HEK293 (cell line): ENCODE results near the gene ITGB5.

Source experiments
- CTCF ChIA-PET: fragments of 350-600 bp; formaldehyde crosslinking; extraction: SDS; loops from one replicate; lab custom pipeline; 2021; ENCODE audit warnings: antibody characterized with exemption; lab: Yijun Ruan, JAX
- POLR2A ChIA-PET: fragments of 300-600 bp; formaldehyde crosslinking; extraction: SDS; loops from one replicate; lab custom pipeline; 2020; ENCODE audit warnings: antibody characterized with exemption, inconsistent platforms; lab: Yijun Ruan, JAX
- H3K27ac ChIP-seq: fragments of 200-500 bp; sonication (Bioruptor generic); 2 replicates; pipeline ENCODE4 v1.5.1; 2014; ENCODE audit warnings: low read depth, low read length, control low read depth, inconsistent platforms; ENCODE audit errors: extremely low read depth
- H3K36me3 ChIP-seq, 2 experiments: fragments of 200-500 bp in 1 of 2; sonication (Bioruptor generic) in 1 of 2; 1 replicate in 1 of 2; 2 replicates in 1 of 2; pipeline ENCODE4 v1.5.1; 2014 to 2017; ENCODE audit warnings: inconsistent platforms in 2 of 2, low read length in 2 of 2; ENCODE audit not compliant: control insufficient read depth in 2 of 2, insufficient read depth in 1 of 2
- H3K4me1 ChIP-seq: fragments of 200-500 bp; sonication (Bioruptor generic); 2 replicates; pipeline ENCODE4 v1.5.1; 2014; ENCODE audit warnings: mild to moderate bottlenecking, low read length, inconsistent platforms; ENCODE audit not compliant: control insufficient read depth, insufficient read depth
- H3K4me3 ChIP-seq: 2 replicates; pipeline ENCODE4 v1.5.1; 2011; ENCODE audit warnings: low read depth, mild to moderate bottlenecking, control low read depth, low read length, moderate library complexity
- H3K9me3 ChIP-seq: fragments of 200-500 bp; sonication (Bioruptor generic); 2 replicates; pipeline ENCODE4 v1.5.1; 2014; ENCODE audit warnings: low read depth, low read length, inconsistent platforms; ENCODE audit not compliant: control insufficient read depth, insufficient read depth
- BCL11A ChIP-seq: fragments of 450-650 bp; formaldehyde crosslinking; IDR thresholded peaks from 2 replicates; pipeline ENCODE4 v1.5.1; 2016; ENCODE audit warnings: low read depth, missing biosample characterization, missing genetic modification characterization
- KLF7 ChIP-seq: fragments of 450-650 bp; formaldehyde crosslinking; IDR thresholded peaks from 2 replicates; pipeline ENCODE4 v1.5.1; 2016; ENCODE audit warnings: missing biosample characterization, missing genetic modification characterization, borderline replicate concordance
- SP2 ChIP-seq: fragments of 450-650 bp; formaldehyde crosslinking; IDR thresholded peaks from 2 replicates; pipeline ENCODE4 v1.5.1; 2016; ENCODE audit warnings: missing biosample characterization, missing genetic modification characterization
- TRIM28 ChIP-seq: IDR thresholded peaks from 2 replicates; pipeline ENCODE4 v1.6.1; 2011; ENCODE audit warnings: low read length, control low read depth, borderline replicate concordance
- ZBTB21 ChIP-seq: fragments of 450-650 bp; formaldehyde crosslinking; IDR thresholded peaks from 2 replicates; pipeline ENCODE4 v1.5.1; 2017; ENCODE audit warnings: missing biosample characterization, missing genetic modification characterization
- ZBTB48 ChIP-seq: fragments of 450-650 bp; formaldehyde crosslinking; IDR thresholded peaks from 2 replicates; pipeline ENCODE4 v1.5.1; 2016; ENCODE audit warnings: missing biosample characterization, missing genetic modification characterization
- ZEB2 ChIP-seq: fragments of 450-650 bp; formaldehyde crosslinking; IDR thresholded peaks from 2 replicates; pipeline ENCODE4 v1.5.1; 2016; ENCODE audit warnings: missing biosample characterization, missing genetic modification characterization
- ZNF140 ChIP-seq: fragments of 450-650 bp; formaldehyde crosslinking; IDR thresholded peaks from 2 replicates; pipeline ENCODE4 v1.5.1; 2016; ENCODE audit warnings: missing biosample characterization, missing genetic modification characterization
- ZNF157 ChIP-seq: fragments of 450-650 bp; formaldehyde crosslinking; IDR thresholded peaks from 2 replicates; pipeline ENCODE4 v1.5.1; 2016; ENCODE audit warnings: missing biosample characterization, missing genetic modification characterization
- ZNF266 ChIP-seq: fragments of 450-650 bp; formaldehyde crosslinking; IDR thresholded peaks from 2 replicates; pipeline ENCODE4 v1.5.1; 2016; ENCODE audit warnings: missing biosample characterization, missing genetic modification characterization, low read depth
- ZNF280C ChIP-seq: fragments of 450-650 bp; formaldehyde crosslinking; IDR thresholded peaks from 2 replicates; pipeline ENCODE4 v1.5.1; 2016; ENCODE audit warnings: missing biosample characterization, missing genetic modification characterization
- ZNF311 ChIP-seq: fragments of 450-650 bp; formaldehyde crosslinking; IDR thresholded peaks from 2 replicates; pipeline ENCODE4 v1.5.1; 2017; ENCODE audit warnings: missing biosample characterization, missing genetic modification characterization, borderline replicate concordance
- ZNF341 ChIP-seq: fragments of 450-650 bp; formaldehyde crosslinking; IDR thresholded peaks from 2 replicates; pipeline ENCODE4; 2016; ENCODE audit warnings: low read depth, missing biosample characterization, missing genetic modification characterization
- ZNF394 ChIP-seq: fragments of 450-650 bp; formaldehyde crosslinking; IDR thresholded peaks from 2 replicates; pipeline ENCODE4 v1.5.1; 2016; ENCODE audit warnings: missing biosample characterization, missing genetic modification characterization, mild to moderate bottlenecking, moderate library complexity, borderline replicate concordance
- ZNF398 ChIP-seq: fragments of 450-650 bp; formaldehyde crosslinking; IDR thresholded peaks from 2 replicates; pipeline ENCODE4 v1.5.1; 2017; ENCODE audit warnings: missing biosample characterization, missing genetic modification characterization
- ZNF473 ChIP-seq: fragments of 450-650 bp; formaldehyde crosslinking; IDR thresholded peaks from 2 replicates; pipeline ENCODE4 v1.5.1; 2017; ENCODE audit warnings: missing biosample characterization, missing genetic modification characterization
- ZNF518A ChIP-seq: fragments of 450-650 bp; formaldehyde crosslinking; conservative IDR thresholded peaks from 2 replicates; pipeline ENCODE4 v1.5.1; 2016; ENCODE audit warnings: low read depth, missing biosample characterization, missing genetic modification characterization
- ZNF529 ChIP-seq: fragments of 450-650 bp; formaldehyde crosslinking; IDR thresholded peaks from 2 replicates; pipeline ENCODE4 v1.5.1; 2017; ENCODE audit warnings: missing genetic modification characterization, missing biosample characterization; ENCODE audit not compliant: insufficient replicate concordance
- ZNF560 ChIP-seq: fragments of 450-650 bp; formaldehyde crosslinking; IDR thresholded peaks from 2 replicates; pipeline ENCODE4 v1.5.1; 2017; ENCODE audit warnings: missing biosample characterization, missing genetic modification characterization, borderline replicate concordance
- ZNF580 ChIP-seq: fragments of 450-650 bp; formaldehyde crosslinking; IDR thresholded peaks from 2 replicates; pipeline ENCODE4 v1.5.1; 2016; ENCODE audit warnings: missing biosample characterization, missing genetic modification characterization
- ZNF658 ChIP-seq: fragments of 450-650 bp; formaldehyde crosslinking; IDR thresholded peaks from 2 replicates; pipeline ENCODE4; 2016; ENCODE audit warnings: missing biosample characterization, missing genetic modification characterization
- ZNF701 ChIP-seq: fragments of 450-650 bp; formaldehyde crosslinking; IDR thresholded peaks from 2 replicates; pipeline ENCODE4 v1.5.1; 2016; ENCODE audit warnings: missing biosample characterization, missing genetic modification characterization
- ZNF76 ChIP-seq: fragments of 450-650 bp; formaldehyde crosslinking; IDR thresholded peaks from 2 replicates; pipeline ENCODE4; 2016; ENCODE audit warnings: low read depth, missing biosample characterization, missing genetic modification characterization, borderline replicate concordance
- ZNF768 ChIP-seq: fragments of 450-650 bp; formaldehyde crosslinking; IDR thresholded peaks from 2 replicates; pipeline ENCODE4 v1.5.1; 2018; ENCODE audit warnings: missing biosample characterization, mild to moderate bottlenecking, missing genetic modification characterization
- ZNF777 ChIP-seq: fragments of 450-650 bp; formaldehyde crosslinking; IDR thresholded peaks from 2 replicates; pipeline ENCODE4 v1.5.1; 2017; ENCODE audit warnings: missing biosample characterization, missing genetic modification characterization, borderline replicate concordance

ITGB5 gene

GRCh38 chr3:124800076-124800475 lies 87.1 kb downstream of the ITGB5 start:
- no peak overlapping the region for H3K27ac ChIP-seq
- H3K4me3 ChIP-seq, result no peak overlapping the region
- peaks cover 5% of the 10 kb centered on the region for H3K4me1 ChIP-seq
- peaks cover 0 to 19% of the 10 kb centered on the region in 2 experiments; a peak in 1 of 3 replicates for H3K36me3 ChIP-seq
- no peaks in the 10 kb centered on the region for H3K9me3 ChIP-seq
- TF ChIP-seq ZNF580 (tag by site-specific recombination) (no peak), ZBTB21 (tag by site-specific recombination) (no peak), ZNF473 (tag by site-specific recombination) (no peak), ZNF341 (tag by site-specific recombination) (no peak), TRIM28 (no peak), ZEB2 (tag by site-specific recombination) (no peak), ZNF658 (tag by site-specific recombination) (no peak), ZNF157 (tag by site-specific recombination) (no peak), ZNF529 (tag by site-specific recombination) (no peak), ZNF560 (no peak), BCL11A (tag by site-specific recombination) (no peak), ZNF394 (tag by site-specific recombination) (no peak), ZNF768 (tag by site-specific recombination) (no peak), ZBTB48 (no peak), SP2 (tag by site-specific recombination) (no peak)
- ChIA-PET CTCF (interaction anchor here (0.8 to 1.7 kb wide), 3 partner anchors 14 to 101 kb away, joined by 3 to 4 read pairs (median 4); no protein-coding TSS in a partner anchor), POLR2A (no interaction called here)

- ChIA-PET POLR2A (no interaction called here), CTCF (interaction anchor here (0.5 to 0.8 kb wide), 3 partner anchors 92 to 102 kb away, joined by 3 to 4 read pairs (median 4); no protein-coding TSS in a partner anchor)
- H3K27ac ChIP-seq, result no peak overlapping the region
- H3K4me3 ChIP-seq, result no peak overlapping the region
- H3K36me3 ChIP-seq, result peaks cover 0 to 22% of the 10 kb centered on the region in 2 experiments; a peak in 1 of 3 replicates
- H3K4me1 ChIP-seq, result peaks cover 5% of the 10 kb centered on the region
- TF ChIP-seq ZNF280C (tag by site-specific recombination), result no peak
- no peak for TF ChIP-seq ZNF518A (tag by site-specific recombination)
- no peak for TF ChIP-seq ZNF76 (tag by site-specific recombination)
- no peak for TF ChIP-seq ZNF777 (tag by site-specific recombination)
- no peak for TF ChIP-seq SP2 (tag by site-specific recombination)
- no peak for TF ChIP-seq KLF7
- no peak for TF ChIP-seq ZNF140
- no peak for TF ChIP-seq ZNF311 (tag by site-specific recombination)
- TF ChIP-seq ZNF398 (tag by site-specific recombination), result no peak
- TF ChIP-seq ZNF701 (tag by site-specific recombination), result no peak
- TF ChIP-seq ZNF266 (tag by site-specific recombination), result no peak
- no peak for TF ChIP-seq ZBTB21 (tag by site-specific recombination)
- TF ChIP-seq, all 188 proteins: peak for 0
- no peaks in the 10 kb centered on the region for H3K9me3 ChIP-seq
Observed at GRCh38 chr3:124799676-124800075, 87.5 kb downstream of the ITGB5 start.
